HPDE6-E6E7 (cell line): ENCODE data around the gene PPP1R3D.

ENCODE experiments used
- DNase-seq: peaks from one replicate; pipeline ENCODE4 v3.0.0; 2011; ENCODE audit warnings: missing footprints; ENCODE audit errors: extremely low spot score

Gene PPP1R3D

GRCh38 chr20:59948828-59949720 is 9.0 kb upstream of the PPP1R3D start:
- no peak for DNase-seq

GRCh38 chr20:59948212-59948611 is 8.1 kb upstream of the PPP1R3D start:
- no peak for DNase-seq

- DNase-seq: no peak
These were observed 7.3 kb upstream of the PPP1R3D start for GRCh38 chr20:59947376-59947775.

- no peak for DNase-seq
These were observed 5.6 kb upstream of the PPP1R3D start for GRCh38 chr20:59945731-59946130.

- DNase-seq: no peak
These were observed 5.1 kb upstream of the PPP1R3D start for GRCh38 chr20:59945175-59945574.

- DNase-seq: no peak
These were observed 4.6 kb upstream of the PPP1R3D start for GRCh38 chr20:59944726-59945125.

GRCh38 chr20:59942245-59942644 is 2.1 kb upstream of the PPP1R3D start:
- DNase-seq: no peak

- no peak for DNase-seq
These were observed 820 bp upstream of the PPP1R3D start for GRCh38 chr20:59940956-59941294.

- DNase-seq: peak; percentile 35
These were observed 301 bp downstream of the PPP1R3D start for GRCh38 chr20:59939879-59940128.

GRCh38 chr20:59939052-59939878 is 840 bp downstream of the PPP1R3D start:
- DNase-seq: no peak

- DNase-seq: no peak
These were observed 1.4 kb downstream of the PPP1R3D start for GRCh38 chr20:59938696-59939051.

- peak; percentile 56 for DNase-seq
These were observed 1.9 kb downstream of the PPP1R3D start for GRCh38 chr20:59938221-59938620.

GRCh38 chr20:59937150-59937549 is 3.0 kb downstream of the PPP1R3D start:
- DNase-seq: no peak

- DNase-seq: no peak
These were observed 3.7 kb downstream of the PPP1R3D start for GRCh38 chr20:59936409-59936808.

GRCh38 chr20:59935457-59936185 is 4.5 kb downstream of the PPP1R3D start:
- no peak for DNase-seq

- peak; percentile 98 for DNase-seq
These were observed 6.1 kb downstream of the PPP1R3D start for GRCh38 chr20:59933849-59934585.

GRCh38 chr20:59933296-59933848 is 6.7 kb downstream of the PPP1R3D start, which contains the start of gene SYCP2:
Gene SYCP2, minus strand, starts transcription at chr20:59933637. Its CDS starts 11,224 bp downstream, at chr20:59922413.
- DNase-seq: no peak

GRCh38 chr20:59932616-59933295 is 7.3 kb downstream of the PPP1R3D start:
- no peak for DNase-seq

- DNase-seq: no peak
These were observed 8.4 kb downstream of the PPP1R3D start for GRCh38 chr20:59931511-59932312.

- no peak for DNase-seq
These were observed 14.2 kb downstream of the PPP1R3D start for GRCh38 chr20:59925899-59926298.
